ENCODE measurements around the gene ORC2.
A peak's percentile ranks its signal among the peaks of the same experiment; 100 is the strongest.
"Not testable (repeated sequence)": the region's sequence is repeated elsewhere in the genome, so short reads cannot be mapped to it uniquely, and the experiment has no call there.

Gene ORC2

GRCh38 chr2:200930947-200931626 is 32.4 kb downstream of the ORC2 start:
- DNase-seq (ENCODE audit: low spot score) = no peak

GRCh38 chr2:200929334-200930249 is 33.9 kb downstream of the ORC2 start:
- DNase-seq (ENCODE audit: low spot score) = no peak

GRCh38 chr2:200922439-200922838 is 41.0 kb downstream of the ORC2 start:
- no peak for DNase-seq (ENCODE audit: low spot score)

- no peak for DNase-seq (ENCODE audit: low spot score)
These were observed 49.8 kb downstream of the ORC2 start for GRCh38 chr2:200913654-200914053.

DNA sequence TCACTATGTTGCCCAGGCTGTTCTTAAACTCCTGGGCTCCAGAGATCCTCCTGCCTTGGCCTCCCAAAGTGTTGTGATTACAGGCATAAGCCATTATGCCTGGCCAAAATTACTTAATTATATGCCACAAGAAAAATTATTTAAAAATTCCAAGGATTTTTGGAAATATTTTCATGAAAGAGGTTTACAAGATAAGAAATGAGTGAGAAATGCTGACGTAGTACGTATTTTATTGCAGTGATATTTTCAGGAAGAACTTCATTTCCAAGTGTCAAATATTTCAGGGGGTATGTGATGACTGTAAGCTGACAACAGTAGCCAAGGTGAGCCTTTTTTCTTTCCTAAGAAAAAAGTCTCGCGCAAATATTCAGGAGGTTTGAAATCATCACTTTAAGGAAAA is 53.5 kb downstream of the ORC2 start:
- no peak for DNase-seq (ENCODE audit: low spot score)

DNA sequence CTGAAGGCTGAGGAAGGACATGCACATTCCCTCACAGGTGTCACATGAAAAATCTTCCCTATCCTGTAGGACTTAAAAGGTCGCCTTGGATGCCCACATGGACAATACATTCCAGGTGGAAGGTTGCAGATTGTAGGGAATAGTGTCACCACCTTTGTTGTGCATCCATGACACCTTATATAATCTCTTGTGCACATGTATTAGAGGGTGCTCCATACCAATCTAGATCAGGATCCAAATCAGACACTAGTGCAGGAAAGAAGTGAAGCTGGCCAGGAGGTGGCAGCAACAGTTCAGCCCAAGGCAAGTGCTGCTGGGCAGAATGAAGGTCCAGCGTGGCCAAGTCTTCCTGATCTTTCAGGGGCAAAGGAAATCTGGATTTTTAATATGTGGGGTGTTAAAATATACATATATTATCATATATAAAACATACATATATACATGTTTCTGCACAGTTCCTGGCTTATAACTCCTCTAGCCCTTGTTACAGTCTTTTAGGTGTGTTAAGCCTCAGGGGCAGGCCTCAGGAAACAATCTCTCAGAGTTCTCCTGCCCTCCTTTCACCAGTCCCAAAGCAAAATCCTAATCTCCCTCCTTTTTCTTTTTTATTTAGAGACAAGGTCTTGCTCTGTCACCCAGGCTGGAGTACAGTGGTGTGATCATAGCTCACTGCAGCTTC is 57.7 kb downstream of the ORC2 start:
- DNase-seq (ENCODE audit: low spot score) = peak; percentile 54

GRCh38 chr2:200901459-200902072 is 61.9 kb downstream of the ORC2 start:
- peak; percentile 91 for DNase-seq (ENCODE audit: low spot score)

DNA sequence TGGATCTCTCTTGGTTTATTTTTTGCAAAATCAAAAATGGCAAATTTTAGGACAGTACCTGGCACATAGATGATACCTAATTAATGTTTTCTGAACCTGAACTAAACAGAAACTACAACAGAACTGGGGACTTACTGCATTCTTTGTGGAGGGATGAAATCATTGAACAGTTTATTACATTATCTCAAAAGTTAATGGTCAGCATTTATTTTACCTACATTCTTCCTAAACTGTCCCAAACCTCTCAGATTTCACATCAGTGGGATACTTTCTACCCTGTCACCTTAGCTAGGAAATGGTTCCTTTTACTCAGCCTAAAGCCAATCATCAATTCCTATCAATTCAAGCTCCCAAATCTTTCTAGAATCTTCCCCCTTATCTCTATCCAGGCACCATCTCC is 64.0 kb downstream of the ORC2 start:
- DNase-seq (ENCODE audit: low spot score) = no peak

DNA sequence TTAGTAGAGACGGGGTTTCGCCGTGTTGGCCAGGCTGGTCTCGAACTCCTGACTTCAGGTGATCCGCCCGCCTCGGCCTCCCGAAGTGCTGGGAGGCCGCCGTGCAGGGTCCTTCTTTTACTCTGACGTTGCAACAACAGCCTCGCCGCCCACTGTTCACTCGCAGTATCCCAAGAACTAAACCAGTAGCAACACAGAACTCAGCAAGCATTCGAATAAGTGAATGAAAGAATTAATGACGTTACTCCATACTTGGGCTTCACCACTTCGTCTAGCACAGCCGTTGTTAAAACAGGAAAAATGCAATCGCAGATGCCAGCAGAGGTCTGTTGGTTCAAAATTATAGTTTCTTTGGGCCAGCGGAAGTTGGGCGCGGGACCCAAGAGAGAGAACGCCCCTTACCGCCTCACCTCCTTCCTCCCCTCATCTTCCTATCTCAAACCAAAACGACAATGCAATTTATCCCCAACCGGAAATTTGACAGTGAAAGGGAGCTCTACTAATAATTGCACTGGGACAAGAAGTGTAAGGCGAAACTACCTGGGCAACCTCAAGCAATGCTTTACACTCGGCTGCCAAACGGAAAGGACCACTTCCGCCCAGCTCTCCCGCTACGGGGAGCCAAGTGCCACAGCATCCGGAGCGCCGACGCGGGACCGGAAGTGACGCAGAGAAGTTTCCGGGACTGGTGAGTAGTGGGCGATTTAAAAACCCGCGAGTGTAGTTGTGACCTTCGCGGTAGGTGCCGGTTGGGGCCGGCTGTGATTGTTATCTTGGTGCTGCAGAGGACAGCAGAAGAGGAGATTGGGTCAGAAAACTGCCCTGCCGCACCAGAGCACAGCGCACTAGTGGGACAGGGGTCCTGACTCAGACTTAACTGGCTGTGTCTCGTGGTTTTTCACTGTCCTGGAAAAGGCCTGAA is 74.5 kb downstream of the ORC2 start, which contains the start of the genes NIF3L1 and PPIL3:
Gene NIF3L1 (plus strand): TSS at position 668 of the 922 bp plus-strand sequence. CDS start 2,573 bp downstream, outside the sequence.
Gene PPIL3 (minus strand): TSS at position 374 of the 922 bp plus-strand sequence. CDS start 1,462 bp downstream, outside the sequence.
- peak; percentile 99 for DNase-seq (ENCODE audit: low spot score)

- not testable (repeated sequence) for DNase-seq (ENCODE audit: low spot score)
These were observed 81.7 kb downstream of the ORC2 start for GRCh38 chr2:200881715-200882249.

DNA sequence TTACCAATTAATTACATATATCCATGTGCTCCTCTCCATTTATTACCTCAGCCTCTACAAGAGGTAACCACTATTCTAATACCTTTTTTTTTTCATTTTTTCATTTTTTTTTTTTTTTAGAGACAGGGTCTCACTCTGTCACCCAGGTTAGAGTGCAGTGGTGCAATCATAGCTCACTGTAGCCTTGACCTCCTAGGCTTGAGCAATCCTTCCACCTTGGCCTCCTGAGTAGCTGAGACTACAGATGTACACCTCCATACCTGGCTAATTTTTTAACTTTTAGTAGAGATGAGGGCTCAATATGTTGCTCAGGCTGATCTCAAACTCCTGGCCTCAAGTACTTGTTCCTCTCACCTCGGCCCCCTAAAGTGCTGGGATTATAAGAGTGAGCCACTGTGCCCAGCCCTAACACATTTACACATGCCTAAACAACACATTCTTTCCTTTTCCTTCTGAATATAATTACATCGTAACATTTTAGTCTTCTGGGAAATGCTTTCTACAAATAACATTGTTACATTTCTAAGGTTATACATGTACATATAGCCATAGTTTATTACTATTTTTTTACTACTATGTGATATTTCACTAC is 85.1 kb downstream of the ORC2 start:
- no peak for DNase-seq (ENCODE audit: low spot score)

- no peak for DNase-seq (ENCODE audit: low spot score)
These were observed 86.0 kb downstream of the ORC2 start for GRCh38 chr2:200877443-200877842.

- no peak for DNase-seq (ENCODE audit: low spot score)
These were observed 89.9 kb downstream of the ORC2 start for GRCh38 chr2:200873560-200873959.

DNA sequence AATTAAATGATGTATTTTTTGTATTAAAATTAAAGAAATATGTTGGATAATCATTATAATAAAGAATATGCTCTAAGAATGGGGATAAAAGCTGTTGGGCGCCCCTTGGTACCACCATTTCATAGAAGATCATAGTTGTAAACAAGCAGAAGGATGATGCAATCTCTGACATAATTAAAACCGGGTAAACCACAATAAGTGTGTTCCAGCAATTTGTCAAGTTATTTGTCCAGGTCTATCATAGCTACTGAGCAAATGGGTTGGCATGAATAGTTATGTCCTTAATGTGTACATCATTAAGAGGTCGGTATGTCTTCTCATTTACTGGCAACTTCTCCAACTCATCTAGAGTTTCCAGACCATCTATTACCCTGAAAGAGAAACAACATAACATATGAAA is 92.3 kb downstream of the ORC2 start:
- DNase-seq (ENCODE audit: low spot score) = no peak

- no peak for DNase-seq (ENCODE audit: low spot score)
These were observed 94.4 kb downstream of the ORC2 start for GRCh38 chr2:200869014-200869413.

DNA sequence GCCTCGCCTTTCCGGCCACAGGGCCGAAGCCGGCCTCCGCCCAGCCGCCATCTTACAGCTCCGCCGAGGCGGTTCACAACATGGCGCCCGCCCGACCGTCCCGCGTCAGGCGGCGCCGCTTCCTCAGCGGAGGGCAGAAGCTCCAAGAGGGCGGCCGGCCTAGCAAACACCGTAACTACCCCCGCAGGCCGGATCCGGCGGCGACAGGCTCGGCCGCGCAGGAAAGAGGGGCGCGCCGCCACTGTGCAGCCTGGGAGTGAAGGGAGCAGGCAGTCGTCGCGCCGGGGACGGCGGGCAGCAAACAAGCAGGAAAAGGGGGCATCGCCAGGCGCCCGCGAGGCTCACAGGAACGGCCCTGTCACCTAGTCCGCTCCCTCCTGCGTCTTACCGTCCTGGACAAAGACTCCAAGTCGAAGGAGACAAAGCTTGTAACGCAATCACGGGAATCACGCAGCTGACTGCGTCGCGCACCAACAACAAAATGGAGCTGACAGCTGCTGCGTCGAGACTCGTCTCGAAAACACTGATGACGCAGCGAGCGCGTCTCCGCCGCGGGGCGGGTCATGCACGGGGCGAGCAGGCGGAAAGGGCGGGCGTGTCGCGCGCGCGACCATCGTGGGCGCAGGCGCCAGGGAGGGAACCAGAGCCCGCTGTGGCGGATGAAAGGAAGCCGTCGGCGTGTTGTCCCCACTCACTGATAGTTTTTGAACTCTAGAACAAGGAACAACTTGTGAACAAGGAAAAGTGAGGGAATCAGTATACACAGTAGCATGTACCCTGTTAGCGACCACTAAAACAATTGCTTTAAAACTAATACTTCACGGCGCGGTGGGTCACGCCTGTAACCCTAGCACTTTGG is 99.1 kb downstream of the ORC2 start, which contains the start of gene CLK1:
Gene CLK1 (minus strand): TSS at position 483 of the 859 bp plus-strand sequence. CDS start 2,796 bp downstream, outside the sequence.
- peak; percentile 87 for DNase-seq (ENCODE audit: low spot score)

- peak; percentile 29 for DNase-seq (ENCODE audit: low spot score)
These were observed 99.7 kb downstream of the ORC2 start for GRCh38 chr2:200863782-200864175.

GRCh38 chr2:200862532-200863000 is 100.9 kb downstream of the ORC2 start:
- DNase-seq (ENCODE audit: low spot score) = peak; percentile 48

- DNase-seq (ENCODE audit: low spot score) = no peak
These were observed 101.8 kb downstream of the ORC2 start for GRCh38 chr2:200861617-200862155.
